IPS DF 4.7 (cell line): Measurements from ENCODE around the gene C22orf39.

Source experiments
- DNase-seq: peaks from one replicate; pipeline ENCODE4 v3.0.0-alpha.2; 2013; ENCODE audit warnings: low spot score; ENCODE audit errors: extremely low read depth

C22orf39 gene

GRCh38 chr22:19477321-19478044, 30.0 kb upstream of the C22orf39 start:
- no peak for DNase-seq

GRCh38 chr22:19476023-19476422, 28.5 kb upstream of the C22orf39 start:
- no peak for DNase-seq

GRCh38 chr22:19473578-19473977, 26.1 kb upstream of the C22orf39 start:
- DNase-seq: no peak

DNA sequence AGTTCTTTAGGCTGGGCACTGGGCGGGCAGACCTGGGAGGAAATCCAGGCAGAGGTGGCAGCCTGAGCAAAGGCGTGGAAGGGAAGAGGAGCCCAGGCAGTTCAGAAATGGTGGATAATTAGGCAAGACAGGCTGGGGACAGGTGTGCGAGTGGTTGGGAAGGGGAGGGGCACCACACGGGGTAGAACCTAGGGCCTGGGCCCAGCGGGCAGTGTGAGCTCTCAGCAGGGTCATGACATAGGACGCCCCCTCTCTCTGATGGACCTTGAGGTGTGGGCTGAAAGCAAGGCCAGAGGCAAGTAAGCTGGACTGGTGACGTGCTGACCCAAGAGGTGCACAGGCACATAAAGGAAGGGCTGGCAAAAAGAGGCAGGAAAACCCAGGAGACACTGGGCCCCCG, 24.7 kb upstream of the C22orf39 start:
- no peak for DNase-seq

- DNase-seq: no peak
Measured at GRCh38 chr22:19471572-19471971, 24.1 kb upstream of the C22orf39 start.

DNA sequence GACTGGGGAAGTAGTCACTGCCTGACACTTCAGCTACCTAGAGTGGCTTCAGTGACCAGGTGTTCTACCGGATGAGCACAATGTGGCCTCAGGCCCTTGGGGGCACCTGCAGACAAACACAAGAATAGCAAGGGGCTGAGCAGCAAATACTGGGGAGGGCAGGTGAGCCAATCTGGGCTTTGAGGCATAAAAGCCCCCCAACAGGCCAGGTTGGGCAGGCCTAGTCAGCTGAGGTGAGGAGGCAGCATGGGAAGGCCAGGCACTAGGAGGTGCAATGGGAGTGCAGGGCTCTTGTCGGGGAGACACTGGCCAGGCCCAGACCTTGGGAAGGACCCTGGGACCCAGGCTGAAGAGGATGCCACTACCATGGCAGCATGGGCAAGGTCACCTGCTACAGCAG, 22.5 kb upstream of the C22orf39 start:
- DNase-seq: no peak

GRCh38 chr22:19469421-19469820, 21.9 kb upstream of the C22orf39 start:
- DNase-seq: no peak

DNA sequence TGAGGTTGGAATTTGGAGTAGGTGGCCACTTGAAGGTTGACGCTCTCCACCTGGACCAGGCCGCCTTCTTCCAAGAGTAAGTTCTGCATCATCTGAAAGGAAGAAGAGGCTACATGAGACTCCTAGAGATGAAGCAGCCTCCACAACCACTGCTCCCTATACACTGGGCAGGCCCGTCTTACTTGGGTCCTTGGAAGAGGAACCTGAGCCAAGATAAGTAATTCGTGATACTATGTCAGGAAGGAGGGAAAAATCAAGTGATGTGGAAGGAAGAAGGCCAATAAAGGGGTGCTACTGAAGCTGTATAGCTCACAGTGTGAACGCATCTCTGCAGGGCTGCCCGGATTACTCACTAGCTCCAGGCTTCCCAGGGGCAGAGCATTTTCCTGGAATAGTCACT, 20.4 kb upstream of the C22orf39 start:
- DNase-seq: no peak

DNA sequence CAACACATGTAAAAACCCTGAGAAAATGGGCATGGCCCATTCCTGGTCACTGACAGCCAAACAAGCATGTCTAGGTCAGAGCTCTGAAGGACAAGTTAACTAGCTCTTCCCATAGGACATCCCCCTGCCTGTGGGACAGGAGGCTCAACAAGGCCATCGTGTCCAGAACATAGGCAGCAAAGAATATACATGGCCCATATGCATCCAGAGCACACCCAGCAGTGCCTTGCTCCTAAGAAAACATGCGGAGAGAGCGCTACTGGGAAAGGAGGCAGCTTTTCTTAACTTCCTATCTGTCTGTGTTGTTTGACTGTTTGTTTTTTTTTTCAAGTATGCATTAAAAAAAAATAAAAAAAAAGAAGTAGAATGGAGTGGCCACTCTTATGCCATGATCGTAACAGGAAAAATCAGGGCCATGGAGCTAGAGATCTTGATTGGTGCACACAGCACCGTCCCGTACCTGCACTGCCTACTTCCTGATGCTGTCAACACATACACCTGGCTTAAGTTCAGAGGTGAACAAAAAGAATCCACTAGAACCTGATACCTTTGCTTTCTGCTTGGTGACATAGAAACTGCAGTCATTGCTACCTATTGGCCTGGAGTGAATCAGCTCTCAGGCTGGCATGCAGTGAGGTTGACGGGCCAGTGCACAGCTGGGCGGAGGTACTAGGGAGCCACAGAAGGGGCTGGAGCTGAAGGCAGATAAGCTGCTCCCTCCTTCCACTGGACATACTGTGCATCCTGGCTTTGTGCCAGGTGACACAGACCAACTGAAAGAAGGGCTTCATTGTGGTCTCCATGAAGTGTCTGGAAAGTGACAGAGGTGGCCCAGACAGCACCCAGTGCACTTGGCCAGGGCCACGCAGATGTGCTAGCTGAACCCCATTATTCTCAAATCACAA, 19.6 kb upstream of the C22orf39 start:
- DNase-seq: no peak

DNA sequence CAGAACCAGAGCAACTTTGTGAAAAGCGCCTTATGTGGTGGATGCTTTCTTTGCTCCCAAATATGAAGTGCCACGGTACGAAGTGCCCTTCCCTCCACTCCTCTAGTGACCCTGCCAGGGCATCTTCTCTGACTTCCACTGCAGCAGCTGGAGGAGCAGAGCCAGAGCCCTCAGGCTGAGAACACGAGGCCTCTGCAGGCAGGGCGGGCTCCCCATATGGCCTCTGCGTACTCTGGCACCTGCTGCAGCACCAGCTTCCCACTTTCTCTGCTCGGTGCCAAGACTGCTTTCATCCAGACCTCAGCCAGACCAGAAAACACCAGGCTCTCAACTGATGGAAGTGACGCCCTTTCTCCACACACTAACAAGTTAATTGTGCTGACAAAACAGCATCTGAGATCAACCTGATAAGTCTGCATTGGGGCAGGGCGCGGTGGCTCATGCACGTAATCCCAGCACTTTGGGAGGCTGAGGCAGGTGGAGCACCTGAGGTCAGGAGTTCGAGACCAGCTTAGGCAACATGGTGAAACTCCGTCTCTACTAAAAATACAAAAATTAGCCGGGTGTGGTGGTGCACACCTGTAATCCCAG, 18.7 kb upstream of the C22orf39 start:
- no peak for DNase-seq

GRCh38 chr22:19464975-19465374, 17.5 kb upstream of the C22orf39 start:
- no peak for DNase-seq

DNA sequence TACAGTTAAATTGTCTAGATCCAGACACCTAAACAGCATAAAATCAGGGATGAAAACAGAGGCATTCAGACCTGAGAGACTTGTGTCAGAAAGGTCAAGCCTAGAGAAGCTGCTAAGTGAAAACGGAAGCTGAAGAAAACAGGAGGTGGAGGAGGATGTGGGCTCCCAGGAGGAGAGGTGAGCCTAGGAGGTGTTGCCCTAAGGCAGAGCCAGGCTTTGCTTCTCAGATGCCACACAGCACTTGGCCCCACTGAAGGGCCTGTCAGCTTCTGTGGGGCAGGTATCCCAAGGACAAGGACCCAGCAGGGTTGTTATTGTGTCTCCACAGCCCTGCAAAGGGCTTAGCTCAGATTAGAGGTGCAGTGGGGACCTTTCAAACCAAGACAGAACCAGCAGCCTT, 17.0 kb upstream of the C22orf39 start:
- no peak for DNase-seq

DNA sequence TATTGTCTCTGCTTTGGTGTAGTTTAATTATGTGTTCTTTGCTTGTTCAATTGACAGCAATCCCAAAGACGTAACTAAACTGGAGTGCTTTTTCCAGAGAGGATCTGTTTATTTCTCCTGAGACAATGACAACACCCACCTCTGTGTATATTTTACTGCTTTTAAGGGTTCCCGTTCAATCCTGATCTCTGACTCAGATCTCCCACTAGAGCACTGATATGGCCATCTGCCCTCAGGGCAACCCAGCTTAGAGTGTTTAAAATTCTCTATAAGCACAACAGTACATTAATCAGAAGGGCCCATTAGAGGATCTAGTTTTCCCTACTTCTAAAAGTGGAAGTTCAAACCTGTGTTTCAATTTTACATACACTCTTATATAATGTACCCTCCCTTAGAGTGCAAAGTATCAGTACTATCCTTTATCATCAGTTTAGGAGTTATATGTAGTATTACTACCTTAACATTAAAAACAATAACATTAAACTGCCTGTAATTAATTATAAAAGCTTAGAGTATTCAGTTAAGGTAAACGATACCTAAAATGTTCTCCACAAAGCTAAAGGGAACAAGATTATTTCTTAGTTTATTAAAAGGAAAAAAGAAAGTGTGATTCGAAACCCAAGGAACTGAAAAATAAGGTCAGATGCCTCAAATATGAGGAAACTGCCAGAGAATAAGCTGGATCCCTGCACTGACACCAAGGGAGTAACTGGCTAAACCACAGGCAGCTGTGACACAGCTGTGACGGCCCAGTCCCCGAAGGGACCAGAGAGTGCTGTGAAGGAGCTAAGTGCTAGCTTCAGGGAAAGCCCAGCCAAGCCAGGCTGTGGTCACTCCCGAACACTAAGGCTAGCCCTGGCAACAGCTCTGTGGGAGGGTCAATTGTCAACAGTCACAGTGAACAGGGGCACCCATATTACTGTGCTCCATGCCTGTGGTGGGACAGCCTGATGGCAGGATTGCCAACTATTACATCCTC, 16.3 kb upstream of the C22orf39 start:
- DNase-seq: no peak

DNA sequence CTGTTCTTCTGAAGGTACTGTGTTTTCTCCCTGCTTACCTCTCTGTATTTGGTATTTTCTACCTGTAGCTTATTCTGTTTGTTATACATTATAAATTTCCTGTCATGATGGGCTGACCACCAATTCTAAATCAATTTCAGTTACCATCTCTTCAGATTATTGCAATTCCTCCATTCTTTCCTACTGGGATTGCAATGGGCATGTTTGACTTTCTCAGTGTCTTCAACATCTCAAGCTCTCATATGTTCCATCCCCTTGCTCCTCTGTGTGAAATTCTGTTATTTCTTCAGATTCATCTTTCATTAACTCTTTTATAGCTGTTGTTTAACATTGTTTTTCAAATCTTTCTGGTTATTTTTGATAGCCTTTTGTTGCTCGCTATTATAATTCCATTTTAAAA, 15.5 kb upstream of the C22orf39 start:
- no peak for DNase-seq

DNA sequence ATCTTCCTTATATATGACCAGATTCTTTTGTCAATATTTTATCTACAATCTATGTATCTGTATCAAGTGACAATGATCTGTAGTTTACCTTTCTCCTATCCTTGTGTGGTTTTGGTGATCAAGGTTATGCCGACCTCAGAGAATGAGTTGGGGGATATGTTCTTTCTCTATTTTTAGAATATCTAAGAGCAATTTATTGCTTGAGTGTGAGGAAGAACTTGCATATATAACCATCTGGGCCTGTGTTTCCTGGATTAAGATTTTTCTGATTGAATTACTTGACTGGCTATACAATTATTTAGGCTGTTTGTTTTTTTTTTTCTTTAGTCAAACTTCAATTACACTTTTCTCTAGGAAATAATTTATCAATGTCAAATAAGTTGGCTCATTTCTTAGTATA, 14.0 kb upstream of the C22orf39 start:
- DNase-seq: no peak

DNA sequence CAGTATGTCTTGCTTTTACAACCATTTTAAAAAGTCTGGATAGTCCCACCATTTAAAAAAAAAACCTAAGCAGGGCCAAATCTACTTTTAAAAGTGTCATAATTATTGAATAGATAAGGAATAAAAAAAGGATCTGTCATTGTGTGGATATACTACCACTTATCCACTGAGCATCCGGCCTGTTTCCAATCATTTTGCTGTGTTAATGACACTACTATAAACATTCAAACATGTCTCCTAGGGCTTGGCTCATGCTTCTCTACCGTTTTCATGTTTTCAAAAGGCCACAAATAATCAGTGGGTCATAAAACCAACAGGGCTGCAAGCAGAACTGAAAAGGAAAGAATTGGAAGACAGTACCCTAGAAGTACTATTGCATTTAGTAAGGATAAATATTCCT, 12.5 kb upstream of the C22orf39 start:
- DNase-seq: no peak

DNA sequence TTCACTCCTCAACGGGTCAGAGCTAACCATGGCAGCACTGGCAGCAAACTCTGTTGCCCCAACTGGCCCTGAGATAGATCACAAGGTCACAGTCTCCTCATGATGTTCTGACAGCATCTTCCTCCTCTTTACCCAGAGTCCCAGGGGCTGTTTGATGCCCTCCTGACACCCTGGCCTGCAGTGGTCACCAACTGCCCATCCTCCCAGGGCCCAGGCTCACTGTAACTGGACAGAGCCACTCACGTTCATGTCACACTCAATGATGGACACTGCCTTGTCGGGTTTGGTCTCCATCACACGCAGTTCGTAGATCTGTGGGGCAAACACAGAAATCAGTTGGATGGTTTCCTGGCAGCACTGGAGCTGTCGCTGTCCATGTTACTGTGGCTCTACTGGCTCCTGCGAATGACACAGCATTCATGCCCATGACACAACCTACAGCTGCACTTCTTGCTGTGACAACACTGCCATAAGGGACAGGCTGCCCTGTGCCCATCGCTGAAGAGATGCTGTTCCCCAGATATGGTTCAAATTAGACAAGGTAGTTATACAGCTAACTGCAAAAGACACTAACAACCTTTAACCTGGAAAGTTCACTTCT, 10.4 kb upstream of the C22orf39 start:
- no peak for DNase-seq

DNA sequence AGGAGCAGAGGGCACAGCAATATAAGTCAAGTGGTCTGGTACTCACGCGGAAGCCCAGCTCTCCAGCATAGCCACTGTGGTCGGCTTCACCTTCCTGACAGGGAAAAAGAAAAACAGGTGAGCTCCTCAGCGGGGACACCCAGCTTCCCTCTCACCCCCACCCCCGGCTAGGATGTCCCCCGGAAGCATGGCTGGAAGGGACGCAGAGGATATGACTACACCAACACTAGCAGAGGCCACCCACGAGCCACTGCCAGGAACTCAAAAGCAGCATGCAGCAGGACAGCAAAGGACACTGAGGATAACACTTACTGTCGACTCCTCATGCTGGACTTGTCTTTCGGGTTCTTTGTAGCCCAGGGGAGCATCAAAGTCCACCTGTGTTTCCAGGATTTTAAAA, 9.0 kb upstream of the C22orf39 start:
- DNase-seq: no peak

DNA sequence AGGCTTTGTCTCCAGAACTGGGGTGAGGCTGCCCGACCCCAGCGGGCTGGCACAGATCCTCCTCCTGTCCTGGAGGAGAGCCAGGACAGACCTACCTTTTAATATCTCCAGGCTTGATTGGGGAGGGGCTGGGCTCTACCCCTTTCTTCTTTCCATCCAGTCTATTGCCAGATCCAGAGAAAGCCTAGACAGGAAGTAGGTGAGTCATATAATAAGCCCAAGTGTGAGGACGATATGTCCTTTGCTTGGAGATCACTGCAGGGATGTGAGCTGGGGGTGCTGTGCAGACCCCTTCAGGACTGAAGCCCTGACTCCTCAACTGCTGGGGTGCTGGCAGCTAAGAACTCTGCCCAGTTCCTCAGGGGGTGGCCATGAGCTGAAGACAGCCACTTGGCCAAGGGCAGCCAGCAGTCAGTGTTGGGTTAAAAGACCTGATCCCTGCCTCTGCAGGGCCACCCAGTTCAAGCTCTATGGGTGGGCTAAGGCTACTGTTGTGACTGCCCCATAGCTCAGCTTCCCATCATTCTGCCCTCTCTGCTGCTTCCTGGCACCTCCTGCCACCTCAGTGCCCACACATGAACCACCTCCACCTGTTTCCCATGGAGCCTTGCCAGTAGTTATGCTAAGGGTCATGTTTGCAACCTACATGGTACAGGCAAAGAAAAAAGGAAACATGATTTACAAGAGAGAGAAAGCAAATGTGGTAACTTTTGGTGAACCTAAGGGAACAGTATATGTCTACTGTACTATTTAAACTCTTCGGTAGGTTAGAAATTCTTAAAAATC, 8.3 kb upstream of the C22orf39 start:
- no peak for DNase-seq

DNA sequence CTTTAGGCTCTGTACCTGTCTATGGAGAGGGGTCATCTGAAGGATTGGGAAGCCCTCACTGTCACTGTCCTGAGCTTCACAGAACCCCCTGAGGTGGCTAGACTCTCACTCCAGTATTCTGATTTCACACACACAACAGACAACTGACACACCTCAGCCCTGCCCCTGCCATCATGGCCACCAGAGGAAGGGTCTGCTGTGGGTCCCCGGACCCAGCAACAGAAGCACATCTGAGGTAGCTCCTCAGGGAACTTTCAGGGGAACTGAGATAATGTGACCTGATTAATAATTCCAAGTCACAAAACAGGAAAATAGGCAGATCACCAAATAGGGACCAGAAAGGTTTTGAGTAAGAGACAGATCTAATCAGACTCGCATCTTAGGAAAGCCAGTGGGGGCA, 7.5 kb upstream of the C22orf39 start:
- DNase-seq: no peak
